Stimulated activated CD4-positive, alpha-beta T cell treated with anti-CD3 and anti-CD28 coated beads, Interleukin-12 subunit alpha, Interleukin-12 subunit beta, amount 100 ng/mL, for 48 hours (primary cell): ENCODE measurements around the gene TEX54.
"Not testable (repeated sequence)": the region's sequence is repeated elsewhere in the genome, so short reads cannot be mapped to it uniquely, and the experiment has no call there.

Experiments used
- DNase-seq, 3 donors: peaks; one replicate each; pipeline ENCODE4 v3.0.0-alpha.2; 2020; ENCODE audit warnings: low read depth in 2 of 3, low spot score in 1 of 3

TEX54 gene

DNA sequence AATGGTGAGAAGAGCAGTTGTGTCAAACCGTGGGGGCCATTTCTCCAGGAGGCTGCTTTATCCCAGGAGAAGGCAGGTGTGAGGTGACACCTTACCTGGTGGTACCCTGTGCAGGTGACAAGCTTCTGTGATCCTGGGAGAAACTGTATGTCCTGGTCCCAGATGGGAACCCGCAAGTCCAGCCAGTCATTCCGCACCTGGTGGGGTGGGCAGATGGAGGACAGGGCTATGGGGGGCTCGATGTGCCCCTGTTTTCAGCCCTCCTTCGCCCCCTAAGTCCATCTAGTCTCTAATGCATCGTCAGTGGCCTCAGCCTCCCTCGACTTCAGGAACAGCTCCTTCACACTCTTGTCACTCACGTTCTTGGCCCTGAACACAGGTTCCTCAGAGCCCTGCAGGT lies 2.7 kb upstream of the TEX54 start:
- no peak for DNase-seq

DNA sequence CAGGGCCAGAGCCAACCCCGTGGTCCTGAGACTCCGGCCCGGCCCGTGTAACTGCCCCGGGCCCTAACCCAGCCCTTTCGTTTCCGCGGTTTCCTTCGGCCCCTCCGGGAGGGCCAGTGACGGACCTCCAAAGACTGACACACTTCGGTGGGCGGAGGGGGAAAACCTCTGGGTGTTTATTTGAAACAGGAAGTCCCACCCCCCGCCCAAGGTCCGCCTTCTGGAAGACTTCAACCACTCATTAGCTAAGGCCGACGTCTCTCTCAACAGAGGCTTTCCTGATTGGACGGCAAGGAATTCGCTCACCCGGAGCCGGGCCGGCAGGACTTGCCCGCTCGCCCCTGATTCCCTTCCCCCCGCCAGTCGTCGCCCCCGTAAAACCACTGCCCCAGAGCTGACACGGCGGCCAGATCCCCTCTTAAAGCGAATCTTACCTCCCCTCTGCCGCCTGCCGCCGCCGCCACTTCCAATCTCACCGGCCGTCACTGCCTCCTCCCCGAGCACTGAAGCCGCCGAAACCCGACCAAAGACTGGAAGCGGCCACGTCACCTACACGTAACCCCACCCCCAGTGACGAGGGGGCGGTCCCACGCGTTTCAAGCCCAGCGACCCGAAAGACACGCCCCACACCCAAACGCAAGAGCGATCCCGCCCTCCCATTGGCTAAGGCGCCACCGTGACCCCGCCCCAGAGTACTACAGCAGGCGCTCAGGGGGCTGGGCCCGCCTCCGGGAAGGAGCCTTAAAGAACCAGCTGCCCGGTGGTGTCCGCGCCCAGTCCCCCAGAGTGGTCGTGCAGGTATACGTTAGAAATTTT lies 913 bp downstream of the TEX54 start, which contains the start of gene STX5:
STX5 (minus strand) TSS at position 532 of the 816 bp plus-strand sequence. CDS start 808 bp downstream, outside the sequence.
- peak; percentile 98 to 99 (median 99) for DNase-seq

DNA sequence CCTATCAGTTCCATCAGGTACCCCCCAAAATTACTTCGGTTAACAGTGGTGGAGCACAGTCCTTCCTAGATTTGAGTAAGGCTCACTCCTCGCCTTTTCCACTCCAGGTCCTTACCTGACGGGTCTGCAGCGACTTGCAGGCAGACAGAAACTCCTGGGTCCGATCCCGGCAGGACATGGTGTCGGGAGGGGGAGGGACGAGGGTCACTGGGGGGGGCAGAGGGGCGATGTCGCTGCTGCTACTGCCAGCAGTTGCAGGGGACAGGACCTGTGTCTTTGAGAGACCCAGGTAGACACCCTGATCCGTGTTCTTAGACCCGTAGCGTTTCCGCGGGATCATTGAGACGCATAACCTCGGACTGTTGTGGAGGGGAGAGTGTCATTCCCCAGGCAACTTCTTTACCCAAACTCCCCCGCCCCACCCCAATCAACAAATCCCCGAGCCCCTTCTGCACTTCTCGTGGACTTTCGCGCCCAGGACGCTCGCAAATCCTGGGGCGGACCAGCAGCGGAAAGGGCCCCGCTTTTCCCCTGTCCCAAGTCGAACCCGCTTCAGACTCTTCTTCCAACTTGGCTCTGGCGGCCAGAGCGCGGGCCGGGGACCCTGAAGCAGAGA lies 1.6 kb downstream of the TEX54 start:
- no peak for DNase-seq

DNA sequence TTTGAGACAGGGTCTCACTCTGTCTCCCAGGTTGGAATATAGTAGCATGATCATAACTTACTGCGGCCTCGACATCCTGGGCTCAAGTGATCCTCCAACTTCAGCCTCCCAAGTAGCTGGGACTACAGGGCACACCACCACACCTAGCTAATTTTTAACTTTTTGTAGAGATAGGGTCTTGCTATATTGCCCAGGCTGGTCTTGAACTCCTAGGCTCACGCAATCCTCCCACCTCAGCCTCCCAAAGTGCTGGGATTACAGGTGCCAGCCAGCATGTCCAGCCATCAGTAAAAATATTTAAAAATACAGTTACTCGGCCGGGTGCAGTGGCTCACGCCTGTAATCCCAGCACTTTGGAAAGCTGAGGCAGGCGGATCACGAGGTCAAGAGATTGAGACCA lies 4.5 kb downstream of the TEX54 start:
- not testable (repeated sequence) for DNase-seq

DNA sequence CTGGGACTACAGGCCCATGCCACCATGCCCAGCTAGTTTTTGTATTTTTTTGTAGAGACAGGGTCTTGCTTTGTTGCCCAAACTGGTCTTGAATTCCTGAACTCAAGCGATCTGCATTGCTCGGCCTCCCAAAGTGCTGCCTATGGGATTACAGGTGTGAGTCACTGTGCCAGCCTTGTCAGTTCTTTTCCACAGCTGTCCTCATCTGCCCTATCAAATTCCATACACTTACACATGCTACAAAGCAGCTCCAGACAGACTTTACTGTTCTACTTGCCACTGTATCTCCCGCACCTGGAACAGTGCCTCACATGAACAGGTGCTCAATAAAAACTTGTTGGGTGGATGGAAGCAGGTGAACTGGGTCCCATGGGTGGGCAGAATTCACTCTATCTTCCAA lies 9.0 kb downstream of the TEX54 start:
- DNase-seq: no peak

DNA sequence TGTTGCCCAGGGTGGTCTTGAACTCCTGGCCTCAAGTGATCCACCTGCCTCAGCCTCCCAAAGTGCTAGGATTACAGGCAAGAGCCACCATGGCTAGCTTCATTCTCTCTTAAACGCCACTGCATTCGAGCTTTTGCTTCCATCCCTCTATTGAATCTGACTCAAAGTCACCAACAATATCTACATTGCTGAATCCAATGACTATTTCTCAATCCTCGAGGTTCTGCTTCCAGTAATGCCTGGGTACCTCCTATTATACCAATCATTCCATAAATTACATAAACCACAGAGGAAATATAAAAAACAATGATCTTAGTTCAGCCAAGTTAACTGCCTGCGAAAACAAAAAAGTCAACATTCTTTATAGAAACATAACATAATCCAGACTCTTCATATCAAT lies 15.5 kb downstream of the TEX54 start:
- no peak for DNase-seq

DNA sequence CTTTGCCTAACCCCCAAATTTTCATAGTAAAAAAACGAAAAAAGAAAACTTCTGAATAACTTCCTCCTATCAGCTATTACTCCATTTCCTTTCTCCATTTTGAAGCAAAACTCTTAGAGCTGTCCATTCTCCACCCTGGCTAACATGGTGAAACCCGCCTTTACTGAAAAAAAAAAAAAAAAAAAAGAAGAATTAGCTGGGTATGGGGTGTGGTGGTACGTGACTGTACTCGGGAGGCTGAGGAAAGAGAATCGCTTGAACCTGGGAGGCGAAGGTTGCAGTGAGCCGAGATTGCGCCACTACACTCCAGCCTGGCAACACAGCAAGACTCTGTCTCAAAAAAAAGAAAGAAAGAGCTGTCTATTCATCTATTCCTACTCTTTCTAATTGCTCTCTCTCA lies 16.1 kb downstream of the TEX54 start:
- DNase-seq: no peak

DNA sequence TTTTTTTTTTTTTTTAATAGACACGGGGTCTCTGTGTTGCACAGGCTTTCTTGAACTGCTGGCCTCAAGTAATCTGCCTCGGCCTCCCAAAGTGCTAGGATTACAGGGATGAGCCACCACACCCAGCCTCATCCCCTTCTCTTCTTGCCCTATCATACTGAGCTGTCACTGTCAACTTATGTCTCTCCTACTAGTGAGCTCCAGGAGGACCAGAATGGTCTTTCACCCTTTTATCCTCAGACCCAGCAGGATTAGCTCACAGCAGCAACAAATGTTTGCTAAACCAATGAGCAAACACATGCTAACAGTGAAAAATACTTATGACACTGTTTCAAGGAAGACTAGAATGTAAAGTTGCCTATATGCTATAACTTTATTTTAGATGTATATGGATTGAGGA lies 21.0 kb downstream of the TEX54 start:
- DNase-seq: no peak

DNA sequence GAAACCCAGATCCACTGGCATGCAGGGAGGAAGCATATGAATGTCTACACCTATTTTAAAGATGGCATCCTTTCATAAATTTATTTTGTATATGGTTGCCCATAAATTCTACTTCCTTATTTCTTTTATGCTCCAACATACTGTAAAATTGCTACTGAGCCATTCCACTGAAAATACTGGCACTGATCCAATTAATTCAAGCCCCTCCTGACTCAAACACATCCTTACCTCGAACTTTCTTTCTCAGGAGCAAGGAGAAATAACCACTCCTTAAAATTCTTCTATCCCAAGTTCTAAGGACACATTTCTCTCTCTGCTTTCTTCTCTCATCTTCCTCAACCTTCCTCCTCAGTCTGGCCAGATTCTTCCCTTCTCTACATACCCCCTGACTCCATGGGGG lies 21.9 kb downstream of the TEX54 start:
- DNase-seq: no peak

DNA sequence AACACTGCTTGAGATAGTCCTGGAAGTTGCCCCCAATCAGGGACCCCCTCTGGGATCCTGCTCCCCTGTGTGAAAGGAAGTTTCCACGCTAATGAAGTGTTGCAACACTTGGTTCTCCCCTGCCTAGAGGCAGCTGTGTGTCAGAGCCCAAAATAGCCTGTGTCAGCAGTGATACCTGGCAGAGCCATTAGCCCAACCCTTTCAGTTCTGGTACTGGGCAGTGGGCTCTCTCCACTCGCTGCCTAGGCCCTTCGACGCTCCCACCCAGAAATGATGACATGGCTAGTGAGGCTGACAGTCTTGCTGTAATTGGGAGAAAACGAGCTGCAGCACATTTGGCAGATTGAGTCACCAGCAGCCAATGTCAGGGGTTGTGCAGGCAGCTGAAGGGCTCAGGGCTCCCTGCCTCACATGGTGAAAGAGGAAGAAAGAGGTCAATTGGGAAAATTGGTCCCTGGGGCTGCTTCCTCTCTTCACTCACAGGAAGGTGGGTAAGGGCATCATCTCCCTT lies 26.0 kb downstream of the TEX54 start:
- DNase-seq: no peak

DNA sequence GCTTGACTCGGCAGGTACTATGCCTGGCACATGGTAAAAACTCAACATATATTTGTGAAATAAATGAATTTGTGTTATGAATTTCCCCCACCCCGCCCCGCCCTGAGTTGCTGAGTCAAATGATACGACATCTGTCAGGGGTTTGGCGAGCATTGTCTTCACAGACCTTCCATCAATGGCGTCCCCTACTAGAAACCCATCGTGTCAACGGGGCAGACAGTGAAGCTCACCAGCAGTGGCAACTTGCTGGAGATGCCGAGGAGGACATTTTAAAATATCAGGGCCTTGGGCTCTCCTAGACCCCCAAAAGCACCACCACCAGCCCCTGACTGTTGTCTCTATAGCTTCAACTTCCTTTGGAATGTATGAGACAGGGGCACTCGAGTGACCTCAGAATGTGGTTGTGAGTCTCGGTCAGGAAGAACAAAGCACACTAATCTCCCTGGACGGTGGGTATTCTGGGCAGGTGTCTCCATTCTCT lies 26.6 kb downstream of the TEX54 start:
- peak in 1 of 3 donors; percentile 13 for DNase-seq

DNA sequence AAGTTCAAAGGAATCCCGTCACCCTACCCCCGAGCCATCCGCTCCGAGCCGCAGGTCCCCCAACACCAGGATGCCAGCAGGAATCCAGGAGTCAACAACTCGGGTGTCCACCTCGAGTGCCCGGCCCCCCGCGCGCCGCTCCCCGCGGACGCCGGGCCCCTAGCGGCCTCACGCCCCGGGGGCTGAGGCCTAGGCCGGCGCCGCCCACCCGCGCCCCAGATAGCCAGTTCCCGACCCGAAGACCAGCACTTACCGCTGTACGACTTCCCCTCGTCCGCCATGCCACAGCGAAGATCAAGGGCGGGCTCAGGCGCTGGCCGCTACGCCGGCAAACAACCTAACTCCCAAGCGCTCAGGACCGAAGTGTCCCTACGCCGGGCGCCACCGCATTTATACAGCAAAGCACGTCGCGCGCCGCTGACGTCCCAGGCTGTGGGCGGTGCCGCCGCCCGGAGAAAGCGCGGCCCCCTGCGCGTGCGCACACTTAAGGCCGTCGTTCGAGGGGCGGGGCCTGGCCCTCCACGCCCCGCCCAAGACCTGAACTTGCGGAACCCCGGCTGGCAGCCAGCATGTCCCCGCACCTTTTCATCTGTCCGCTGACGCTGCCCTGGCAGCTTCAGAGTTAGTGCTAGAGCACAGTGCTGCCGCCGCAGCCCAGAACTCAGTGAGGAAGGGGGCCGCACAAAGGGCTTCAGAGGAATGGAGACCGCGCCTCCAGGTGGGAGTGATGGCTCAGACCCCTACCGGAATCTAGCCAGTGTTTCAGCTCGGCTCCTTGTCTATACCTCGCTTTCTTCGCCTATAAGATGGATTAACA lies 27.4 kb downstream of the TEX54 start, which contains the start of gene NXF1:
NXF1 (minus strand) TSS at position 365 of the 817 bp plus-strand sequence; CDS start at position 281, 84 bp downstream.
- DNase-seq: peak; percentile 91 to 95 (median 92)

DNA sequence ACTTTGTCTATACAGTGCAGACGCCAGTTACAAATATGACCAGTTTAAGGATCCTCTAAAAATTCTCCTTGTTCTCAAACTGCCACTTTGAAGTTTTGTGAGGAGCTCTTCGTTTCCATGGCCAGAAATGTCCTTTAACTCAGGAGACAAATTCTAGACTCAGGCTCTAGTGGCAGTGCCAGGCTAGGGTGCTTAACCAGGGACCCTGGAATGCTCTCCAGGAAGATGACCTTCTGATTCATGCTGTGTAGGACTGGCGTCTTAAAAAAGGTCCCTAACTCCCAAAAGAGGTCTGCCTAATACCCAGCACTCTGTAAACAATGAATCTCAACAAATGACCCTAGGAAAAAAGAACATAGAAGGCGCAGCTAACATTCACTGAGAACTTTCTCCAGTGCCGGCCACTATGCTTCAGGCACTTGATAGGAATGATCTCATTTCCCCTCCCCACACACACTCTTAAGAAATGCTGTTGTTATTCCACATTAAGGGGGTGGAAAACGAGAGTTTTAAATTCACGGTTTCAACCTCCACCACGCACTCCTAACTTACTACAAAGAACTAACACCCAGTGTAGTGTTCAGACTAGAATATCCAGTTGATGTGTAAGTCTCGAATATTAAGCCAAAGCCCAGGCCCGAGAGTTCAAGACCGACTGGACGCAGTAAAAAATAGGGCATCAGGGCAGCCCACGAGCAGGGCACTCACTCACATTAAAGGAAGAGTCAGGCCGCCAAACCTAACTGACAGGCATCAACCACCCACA lies 28.1 kb downstream of the TEX54 start:
- peak in 1 of 3 donors; percentile 25 for DNase-seq

DNA sequence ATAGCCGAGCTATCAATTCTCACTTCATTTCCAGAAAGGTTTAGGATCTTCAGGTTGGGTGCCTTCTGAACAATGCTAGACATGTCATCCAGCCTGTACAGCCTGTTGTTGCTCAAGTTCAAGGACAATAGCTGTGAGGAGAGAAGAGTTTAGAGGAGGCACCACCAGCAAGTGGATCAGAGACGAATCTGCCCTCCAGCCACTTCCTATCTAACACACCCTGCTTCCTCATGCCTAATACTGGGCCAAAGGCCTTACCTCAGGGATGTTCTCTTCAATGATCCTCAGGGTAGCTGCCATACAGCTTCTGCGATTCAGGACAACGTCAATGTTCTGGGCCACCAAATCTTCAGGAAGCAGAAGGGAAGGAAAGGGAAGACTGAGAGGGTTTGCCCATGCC lies 31.6 kb downstream of the TEX54 start:
- DNase-seq: no peak

DNA sequence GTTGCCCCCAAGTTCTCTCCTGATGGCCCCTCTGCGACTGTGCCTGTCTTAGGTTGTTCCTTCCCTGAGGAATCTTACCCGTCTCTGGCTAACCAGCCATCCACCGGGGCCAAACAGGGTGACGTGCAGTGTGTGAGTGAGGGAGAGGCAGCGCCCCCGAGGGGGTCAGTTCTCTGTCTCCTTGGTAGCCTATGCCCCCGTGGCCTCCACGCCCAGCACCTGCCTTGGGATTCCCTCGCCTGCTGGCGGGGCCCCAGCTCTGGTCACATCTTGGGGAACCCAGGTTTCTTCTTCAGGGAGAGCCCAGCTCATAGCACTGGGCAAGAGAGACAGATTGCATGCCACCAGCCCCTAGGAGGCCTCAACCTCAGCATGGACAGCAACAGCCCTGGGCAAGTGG lies 33.2 kb downstream of the TEX54 start:
- DNase-seq: no peak

DNA sequence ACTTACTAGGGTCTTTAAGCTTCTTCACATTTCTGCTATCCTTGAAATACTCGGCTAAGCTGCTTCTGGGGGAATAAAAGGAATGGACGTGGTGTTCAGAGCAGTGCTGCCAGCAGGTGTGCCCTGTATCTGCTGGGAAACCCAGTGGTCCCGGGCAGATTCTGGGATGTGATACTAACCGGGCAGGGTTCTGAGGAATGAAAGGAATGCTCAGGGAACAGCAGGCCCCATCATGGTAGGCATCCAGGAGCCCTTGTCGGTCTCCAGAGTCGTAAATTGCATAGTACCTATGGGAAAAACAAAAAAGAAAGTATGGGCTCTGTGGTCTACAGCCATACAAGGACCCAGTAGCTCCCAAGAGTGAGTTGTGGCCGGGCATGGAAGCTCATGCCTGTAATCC lies 36.4 kb downstream of the TEX54 start:
- DNase-seq: no peak

DNA sequence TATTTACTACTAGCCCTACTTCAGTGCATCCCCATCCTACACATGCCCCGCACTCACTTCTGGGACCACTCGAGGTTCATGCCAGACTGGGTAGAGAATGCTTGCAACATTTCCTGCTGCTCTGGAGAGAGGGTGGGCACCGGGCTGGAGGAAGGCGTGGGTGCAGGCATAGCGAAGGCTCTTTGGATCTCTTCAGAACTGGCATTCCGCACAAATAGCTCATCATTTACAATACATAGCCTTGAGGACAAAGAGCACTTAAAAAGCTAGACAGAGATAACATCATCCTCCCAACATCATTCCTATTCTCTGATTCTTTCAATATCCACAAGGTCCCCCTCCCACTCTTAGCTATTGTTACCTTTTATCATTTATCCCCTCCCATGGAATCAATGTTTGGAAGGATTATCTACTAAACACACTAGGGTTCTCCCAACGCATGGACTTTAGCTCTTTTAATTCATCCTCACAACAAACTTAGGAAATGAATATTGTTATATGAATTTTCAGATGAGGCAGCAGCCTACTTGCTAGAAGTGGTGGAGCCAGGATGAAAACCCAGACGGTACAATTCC lies 38.4 kb downstream of the TEX54 start:
- DNase-seq: no peak

DNA sequence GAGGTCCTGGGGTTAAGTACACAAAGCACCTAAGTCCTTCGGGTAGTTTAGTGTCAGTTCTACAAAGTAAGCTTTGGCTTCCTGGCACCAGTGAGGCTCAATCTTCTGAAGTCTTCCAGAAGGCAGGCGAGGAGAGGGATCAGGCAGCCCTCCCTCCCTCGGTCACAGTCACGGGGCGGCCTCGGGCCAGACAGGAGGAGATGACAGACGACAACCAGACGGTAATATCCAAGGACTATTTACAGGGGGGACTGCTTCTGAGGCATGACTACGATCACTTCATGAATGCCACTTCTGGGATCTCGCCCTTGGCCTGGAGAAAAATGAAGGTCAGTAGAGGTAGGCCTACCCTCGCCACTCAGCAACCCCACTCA lies 40.5 kb downstream of the TEX54 start:
- DNase-seq: no peak

DNA sequence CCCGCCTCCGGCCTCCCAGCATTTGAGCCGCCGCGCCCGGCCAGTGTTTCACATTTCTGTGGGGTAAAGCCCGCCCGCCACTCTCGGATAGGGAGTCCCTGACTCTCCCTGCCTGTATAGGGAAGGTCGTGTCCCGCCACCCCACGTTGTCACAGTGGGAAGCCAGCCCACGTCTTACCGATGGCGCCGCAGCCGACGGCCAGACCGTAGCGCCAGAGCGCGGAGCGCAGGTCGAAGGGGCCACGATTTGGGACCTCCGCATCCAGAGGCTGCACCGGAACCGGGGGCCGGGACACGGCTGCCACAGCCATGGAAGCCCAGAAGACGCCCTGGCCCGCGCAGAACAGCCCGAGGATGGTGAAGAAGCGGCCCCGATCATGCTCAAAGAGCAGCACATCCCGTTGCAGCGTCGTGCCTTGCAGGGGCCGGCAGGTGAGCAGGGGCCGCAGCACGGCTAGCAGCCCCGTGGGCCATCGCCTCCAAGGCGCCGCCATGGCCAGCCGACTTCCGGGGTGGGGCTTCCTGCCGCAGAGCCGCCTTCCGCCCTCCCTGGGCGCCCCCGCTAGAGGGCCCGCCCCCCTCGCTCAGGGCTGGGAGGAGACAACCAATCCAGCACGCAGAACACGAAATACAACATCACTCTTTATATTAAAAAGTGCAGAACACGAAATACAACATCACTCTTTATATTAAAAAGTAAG lies 41.0 kb downstream of the TEX54 start, which contains the start of gene TMEM223:
TMEM223 (minus strand) TSS at position 506 of the 701 bp plus-strand sequence; CDS start at position 494, 12 bp downstream.
- DNase-seq: peak; percentile 77 to 88 (median 84)
